Midbrain (tissue), 1 donor: ENCODE data around the gene ANXA8.
"Not testable (repeated sequence)": the region's sequence is repeated elsewhere in the genome, so short reads cannot be mapped to it uniquely, and the experiment has no call there.

Source experiments
- DNase-seq: peaks from one replicate; lab custom pipeline; 2025; lab: John Stamatoyannopoulos, UW

ANXA8 gene, protein sequence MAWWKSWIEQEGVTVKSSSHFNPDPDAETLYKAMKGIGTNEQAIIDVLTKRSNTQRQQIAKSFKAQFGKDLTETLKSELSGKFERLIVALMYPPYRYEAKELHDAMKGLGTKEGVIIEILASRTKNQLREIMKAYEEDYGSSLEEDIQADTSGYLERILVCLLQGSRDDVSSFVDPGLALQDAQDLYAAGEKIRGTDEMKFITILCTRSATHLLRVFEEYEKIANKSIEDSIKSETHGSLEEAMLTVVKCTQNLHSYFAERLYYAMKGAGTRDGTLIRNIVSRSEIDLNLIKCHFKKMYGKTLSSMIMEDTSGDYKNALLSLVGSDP

DNA sequence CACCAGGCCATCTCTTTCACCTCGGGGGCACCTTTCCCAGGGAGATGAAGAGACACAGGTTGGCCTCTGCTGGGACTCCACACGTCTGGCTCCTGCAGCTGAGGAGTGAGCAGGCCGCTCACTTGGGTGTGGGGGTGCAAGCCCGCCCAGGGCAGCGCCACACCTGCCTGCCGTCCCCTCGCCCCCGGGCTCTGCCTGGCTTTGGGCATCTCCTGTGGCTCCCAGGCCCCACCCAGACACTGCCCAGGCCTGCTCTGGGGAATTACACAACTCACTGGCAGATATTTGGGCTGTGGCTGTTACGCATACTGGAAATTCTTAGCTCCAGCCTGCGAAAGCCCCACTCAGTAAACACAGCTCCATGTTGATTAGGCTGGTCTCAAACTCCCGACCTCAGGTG is at the start of gene ANXA8:
TSS of gene ANXA8 (minus strand) at position 193 of the 400 bp plus-strand sequence. CDS start at position 11, 182 bp downstream.
- not testable (repeated sequence) for DNase-seq

DNA sequence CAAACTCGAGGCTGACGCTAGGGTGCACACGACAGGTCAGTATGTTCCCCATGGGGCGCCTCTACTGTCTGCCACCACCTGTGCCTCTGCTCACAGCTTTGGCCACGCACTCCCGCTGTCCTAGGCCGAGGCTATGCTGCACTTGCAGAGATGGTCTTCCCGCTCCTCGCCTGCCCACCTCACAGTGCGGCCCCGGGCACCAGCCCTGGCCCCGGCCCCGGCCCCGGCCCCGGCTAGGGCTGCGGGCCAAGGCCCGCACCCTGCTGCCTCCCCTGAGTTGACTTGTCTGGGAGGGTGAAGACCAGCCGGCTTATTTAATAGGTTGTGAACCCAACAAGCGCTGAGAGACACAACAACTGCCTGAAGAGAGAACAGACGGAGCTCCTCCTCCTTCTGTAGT is 39.6 kb upstream of the ANXA8 start, which contains the start of gene AGAP9:
TSS of gene AGAP9 (minus strand) at position 164 of the 400 bp plus-strand sequence. CDS start at position 52, 112 bp downstream.
- DNase-seq = not testable (repeated sequence)

DNA sequence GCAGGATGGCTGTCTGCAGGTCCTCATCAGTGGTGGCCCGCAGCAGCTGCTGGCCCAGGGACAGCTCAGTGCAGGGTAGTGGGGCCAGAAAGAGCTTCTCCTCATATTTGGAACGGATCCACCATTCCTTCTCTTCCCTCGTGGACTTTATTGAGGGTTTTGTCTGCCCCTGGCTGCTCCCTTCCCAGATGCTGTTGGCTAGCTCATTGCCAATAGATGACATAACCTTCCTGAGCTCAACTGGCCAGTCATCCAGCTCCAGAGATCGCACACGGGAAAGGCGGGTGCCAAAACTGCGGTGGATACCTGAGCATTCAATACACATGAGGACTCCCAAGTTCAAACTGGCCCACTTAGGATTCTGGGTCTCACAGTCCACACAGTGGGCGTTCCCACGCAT is 18.4 kb upstream of the ANXA8 start:
- not testable (repeated sequence) for DNase-seq

- not testable (repeated sequence) for DNase-seq
Observed at GRCh38 chr10:47494226-47494625, 10.3 kb upstream of the ANXA8 start.

DNA sequence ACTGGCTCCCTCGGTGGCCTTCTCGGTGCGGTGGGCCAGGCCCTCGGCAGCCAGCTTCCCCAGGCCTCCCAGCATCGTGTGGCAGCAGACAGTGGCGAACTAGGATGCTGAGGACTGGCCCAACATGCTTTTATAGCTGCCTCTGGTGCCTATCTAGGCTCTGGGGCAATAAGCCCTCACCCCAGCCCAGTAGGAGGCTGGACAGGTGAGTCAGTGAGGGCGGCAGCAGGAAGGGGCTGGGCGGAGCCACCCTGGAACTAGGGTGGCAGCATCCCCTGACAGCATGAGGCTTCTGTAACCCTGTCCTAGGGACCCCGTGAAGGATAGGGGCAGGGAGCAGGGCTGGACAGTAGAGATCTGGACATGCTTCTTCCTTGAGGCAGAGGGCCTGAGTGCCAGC is 7.7 kb upstream of the ANXA8 start, which contains the start of gene FAM25G:
TSS of gene FAM25G (minus strand) at position 101 of the 400 bp plus-strand sequence. CDS start at position 75, 26 bp downstream.
- not testable (repeated sequence) for DNase-seq

DNA sequence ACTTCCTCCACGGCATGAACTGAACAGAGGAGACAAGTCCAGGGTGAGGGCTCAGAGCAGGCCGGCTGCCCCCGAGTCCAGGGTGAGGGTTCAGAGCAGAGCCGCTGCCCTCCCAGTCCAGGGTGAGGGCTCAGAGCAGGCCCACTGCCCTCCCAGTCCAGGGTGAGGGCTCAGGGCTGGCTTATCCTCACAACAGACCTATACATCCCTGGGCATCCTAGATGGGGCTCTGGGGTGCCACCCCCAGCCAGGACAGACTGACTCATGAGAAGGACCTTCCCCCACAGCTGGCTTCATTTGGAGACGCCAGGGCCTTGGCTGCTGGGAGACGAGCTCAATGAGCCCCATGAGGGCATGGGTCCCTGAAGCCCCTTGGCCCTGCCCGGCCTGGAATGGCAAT is 5.7 kb upstream of the ANXA8 start:
- DNase-seq = not testable (repeated sequence)

DNA sequence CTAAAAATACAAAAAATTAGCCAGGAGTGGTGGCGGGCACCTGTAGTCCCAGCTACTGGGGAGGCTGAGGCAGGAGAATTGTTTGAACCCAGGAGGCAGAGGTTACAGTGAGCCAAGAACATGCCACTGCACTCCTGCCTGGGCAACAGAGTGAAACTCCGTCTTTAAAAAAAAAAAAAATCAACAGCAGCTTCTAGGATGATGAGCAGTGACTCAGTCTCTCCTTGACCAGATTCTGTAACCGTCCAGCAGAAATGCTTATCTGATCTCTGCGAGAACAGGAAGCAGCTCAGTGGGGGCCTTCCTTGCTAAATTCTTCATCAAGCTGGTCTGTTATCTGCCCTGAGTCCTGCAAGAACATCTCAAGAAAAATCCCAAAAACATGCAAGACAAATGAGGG is 2.0 kb upstream of the ANXA8 start:
- not testable (repeated sequence) for DNase-seq

DNA sequence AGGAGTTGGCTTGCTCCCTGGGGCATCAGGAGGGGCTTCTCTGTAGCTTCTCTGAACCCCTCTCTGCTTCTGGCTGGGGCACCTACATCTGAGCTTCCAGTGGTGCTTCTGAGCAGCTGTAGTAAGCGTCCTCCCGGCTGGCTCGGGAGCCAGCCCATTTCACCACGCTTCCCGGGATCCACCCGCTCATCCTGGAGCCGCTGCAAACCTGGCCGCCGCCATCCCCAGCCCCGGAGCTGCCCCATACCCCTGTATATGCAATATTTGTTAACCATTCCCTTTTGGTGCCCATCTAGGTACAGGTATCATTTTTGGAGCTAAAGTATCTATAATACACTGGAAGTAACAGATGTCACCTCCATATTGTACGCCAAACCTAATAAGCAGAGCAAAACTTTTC is 871 bp upstream of the ANXA8 start:
- DNase-seq = not testable (repeated sequence)

DNA sequence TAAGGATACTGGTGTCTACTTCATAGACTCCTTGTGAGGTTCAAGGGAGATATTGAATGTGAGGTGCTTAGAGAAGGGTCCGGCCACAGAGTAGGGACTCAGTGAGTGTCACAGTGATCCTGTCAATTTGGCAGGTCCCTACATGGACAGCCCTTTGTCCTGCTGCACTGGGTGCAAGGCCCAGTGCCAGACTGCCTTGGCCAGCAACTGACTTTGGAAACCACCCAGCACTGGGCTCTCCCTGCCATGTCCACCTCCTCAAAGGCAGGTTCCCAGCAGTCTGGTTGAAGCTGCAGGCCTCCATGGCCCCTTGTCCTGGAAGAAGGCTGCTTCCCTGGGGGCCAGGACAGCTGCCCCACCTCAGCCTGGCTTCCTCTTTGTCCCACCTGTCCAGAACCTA is 1.5 kb downstream of the ANXA8 start:
- not testable (repeated sequence) for DNase-seq

DNA sequence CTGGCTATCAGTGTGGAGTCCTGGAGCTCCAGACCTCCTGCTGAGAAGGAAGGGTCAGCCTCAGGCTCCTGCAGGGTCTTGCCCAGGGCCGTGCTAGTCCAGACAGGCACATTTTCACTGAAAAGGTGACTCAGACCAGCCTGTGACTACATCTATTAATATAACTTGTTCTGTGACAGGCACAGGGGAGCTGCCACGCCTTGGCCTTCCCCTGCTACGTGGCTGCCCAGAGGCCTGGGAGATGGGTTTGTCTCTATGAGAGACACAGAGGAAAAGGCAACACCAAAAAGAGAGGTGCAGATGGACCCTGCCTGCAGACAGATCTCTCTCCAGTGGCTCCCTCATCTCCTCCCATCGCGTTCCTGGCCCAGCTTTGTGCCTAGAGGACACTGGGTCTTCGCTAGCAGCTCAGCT is 2.1 kb downstream of the ANXA8 start:
- DNase-seq = not testable (repeated sequence)

DNA sequence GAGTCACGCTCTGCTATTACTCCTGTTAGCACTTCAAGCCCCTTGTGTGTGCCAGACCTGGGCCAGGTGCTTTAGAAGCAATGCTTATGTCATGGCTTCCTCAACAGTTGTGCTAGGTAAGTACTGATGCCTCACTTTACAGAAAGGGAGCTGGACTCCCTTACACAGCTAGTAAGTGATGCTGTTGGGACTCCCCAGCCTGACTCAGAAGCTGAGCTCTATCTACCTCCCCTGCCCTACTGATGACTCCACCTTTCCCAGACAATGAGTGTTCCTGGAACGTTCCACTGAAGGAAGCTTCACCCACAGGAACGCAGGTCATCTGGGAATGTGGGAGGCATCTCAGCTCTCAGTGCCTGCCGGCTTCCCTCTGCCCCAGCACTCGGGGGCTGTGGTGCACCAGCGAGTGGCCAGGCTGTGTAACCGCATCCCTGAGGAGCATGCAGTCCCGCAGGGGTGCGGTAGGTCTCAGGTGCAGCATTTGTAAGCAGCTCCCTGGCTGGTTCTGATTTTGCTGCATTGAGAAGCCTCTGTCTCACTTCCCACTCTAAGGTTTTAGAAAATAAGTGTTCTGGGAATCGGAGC is 2.6 kb downstream of the ANXA8 start:
- not testable (repeated sequence) for DNase-seq

DNA sequence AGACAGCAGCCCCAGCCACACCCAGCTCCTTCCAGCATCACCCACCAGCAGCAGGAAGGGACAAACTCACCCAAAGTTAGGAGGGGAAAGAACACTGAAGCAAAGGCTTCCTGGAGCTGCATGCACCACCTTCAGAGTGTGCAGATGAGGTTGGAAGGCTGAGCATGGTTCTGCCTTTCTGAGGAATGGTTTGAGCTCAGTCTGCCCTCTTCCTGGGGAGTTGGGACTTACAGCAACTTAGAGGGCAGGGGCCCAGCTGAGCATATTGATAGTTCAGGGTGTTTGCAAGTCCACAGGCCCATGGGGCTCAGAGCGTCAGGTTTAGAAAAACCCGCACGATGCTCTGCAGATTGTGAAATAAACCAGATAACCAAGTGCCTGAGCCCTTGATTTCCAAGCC is 3.8 kb downstream of the ANXA8 start:
- not testable (repeated sequence) for DNase-seq

DNA sequence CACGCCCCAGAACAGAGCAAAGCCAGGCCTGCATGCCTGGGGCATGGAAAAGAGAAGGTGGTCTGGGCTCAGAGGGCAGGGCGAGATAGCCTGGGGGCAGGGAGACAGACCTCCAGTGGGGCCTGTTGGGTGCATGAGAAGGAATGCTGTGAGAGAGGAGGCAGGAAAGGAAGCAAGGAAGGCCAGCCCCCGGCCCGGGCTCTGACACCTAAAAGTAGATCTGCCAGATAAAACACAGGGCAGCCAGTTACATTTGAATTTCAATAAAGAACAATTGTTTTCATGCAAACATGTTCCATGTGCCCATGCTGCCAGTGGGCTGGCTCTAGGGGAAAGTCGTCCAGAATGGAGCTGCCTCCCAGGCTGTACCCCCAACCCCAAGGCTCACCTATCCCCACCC is 5.8 kb downstream of the ANXA8 start:
- DNase-seq = not testable (repeated sequence)

- DNase-seq = not testable (repeated sequence)
Observed at GRCh38 chr10:47477078-47477477, 6.8 kb downstream of the ANXA8 start.

DNA sequence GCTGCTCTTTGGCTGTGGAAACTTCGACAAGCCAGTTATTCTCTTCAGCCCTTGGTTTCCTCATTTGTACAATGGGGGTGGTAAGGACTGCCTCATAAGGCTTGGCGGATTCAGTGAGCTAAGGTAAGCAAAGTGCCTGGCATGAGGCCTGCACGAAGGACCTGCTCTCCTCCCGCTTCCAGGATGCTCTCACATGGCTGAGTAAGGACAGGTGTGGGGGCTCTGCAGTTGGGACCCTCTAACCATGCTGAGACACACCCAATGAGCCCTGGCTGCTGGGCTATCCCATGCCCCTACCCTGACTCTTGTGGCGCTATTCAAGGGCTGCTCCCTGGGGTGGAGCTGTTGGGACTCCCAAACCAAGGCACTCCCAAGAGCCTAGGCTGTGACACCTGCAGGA is 8.8 kb downstream of the ANXA8 start:
- not testable (repeated sequence) for DNase-seq

DNA sequence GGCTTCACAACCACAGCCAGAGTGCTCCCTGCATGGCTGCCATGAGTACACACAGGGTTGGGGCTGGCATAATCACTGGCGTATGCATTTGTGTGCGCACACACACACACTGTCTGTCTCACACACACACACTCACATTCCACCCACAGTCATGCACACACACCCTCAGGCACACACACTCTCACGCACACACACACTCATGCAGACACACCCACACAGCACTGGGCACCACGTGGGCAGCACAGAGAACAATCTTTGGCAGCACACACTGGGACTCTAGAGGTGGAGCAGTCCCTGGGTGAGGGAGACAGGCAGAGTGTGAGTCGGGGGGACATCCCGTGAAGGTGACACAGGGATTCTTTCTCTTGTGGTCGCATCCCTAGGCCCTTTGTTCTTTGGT is 10.4 kb downstream of the ANXA8 start:
- DNase-seq = not testable (repeated sequence)

- not testable (repeated sequence) for DNase-seq
Observed at GRCh38 chr10:47472647-47473046, 11.3 kb downstream of the ANXA8 start.

DNA sequence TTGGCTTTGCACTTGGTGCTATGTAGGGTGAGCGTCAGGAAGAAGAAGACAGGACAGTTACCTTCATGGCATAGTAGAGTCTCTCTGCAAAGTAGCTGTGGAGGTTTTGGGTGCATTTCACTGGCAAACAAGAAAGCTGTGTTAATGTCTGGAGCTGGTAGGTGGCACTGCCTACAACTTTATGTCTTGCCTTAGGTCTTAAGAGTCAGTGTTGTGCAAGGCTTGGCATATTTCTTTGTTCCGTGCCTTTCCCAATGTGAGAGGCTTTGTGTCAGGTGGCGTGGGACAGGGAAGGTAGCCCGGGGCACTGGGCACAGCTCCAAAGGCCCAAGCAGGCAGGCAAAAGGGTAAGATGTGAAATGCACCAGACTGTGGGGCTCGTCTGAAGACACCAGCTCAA is 11.8 kb downstream of the ANXA8 start:
- DNase-seq = not testable (repeated sequence)

DNA sequence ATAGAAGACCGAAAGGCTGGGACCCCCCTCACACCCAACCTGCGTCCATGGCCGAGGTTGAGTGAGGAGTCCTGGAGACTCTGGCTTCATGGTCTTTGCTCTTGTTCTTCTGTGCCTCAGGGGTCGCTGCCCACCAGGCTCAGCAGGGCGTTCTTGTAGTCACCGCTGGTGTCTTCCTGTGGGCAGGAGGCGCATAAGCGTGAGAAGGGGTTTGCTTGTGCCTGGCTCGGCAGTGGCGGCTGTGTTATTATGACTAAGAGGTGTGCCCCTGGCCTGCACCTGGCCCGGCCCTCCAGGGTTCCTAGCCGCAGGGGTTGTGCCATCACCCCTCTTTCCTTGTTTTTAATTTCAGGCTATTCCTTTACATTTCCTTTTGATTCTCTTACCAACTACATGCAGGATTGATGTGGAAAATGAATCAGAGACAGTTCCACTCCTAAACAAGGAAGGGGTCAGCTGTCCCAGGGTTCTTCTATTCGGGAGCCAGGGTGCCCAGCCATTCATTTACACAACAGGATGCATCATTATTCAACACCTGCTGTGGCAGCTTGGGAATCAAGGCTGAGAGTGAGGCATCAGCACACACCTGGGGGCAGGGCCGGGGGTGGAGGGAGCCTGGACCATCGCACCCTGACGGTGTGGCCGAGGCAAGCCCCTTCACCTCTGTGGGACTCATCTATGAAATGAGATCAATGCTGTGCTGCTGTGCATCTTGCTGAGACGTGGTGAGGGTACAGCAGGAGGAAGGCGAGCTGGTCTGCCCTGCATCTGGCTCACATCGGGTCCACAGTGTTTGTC is 15.0 kb downstream of the ANXA8 start:
- not testable (repeated sequence) for DNase-seq

DNA sequence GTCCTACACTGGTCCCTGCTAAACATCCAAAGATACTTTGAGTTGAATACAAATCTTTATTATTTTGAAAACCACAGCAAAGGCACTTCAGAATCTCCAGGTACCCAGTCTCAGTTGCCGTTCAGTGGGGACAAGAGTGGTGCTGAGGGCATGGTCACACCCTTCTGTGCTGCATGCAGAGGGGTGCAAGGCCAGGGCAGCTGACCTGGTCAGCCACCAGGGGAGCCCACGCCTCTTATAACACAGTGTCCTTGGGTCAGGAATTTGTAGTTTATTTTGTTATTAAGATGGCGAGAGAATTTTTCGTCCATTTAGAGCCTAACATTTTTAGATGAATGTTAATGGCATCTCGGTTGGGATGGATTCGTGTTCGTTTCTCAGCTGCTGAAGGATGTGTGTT is 16.0 kb downstream of the ANXA8 start:
- not testable (repeated sequence) for DNase-seq

- DNase-seq = not testable (repeated sequence)
Observed at GRCh38 chr10:47467458-47467857, 16.5 kb downstream of the ANXA8 start.

DNA sequence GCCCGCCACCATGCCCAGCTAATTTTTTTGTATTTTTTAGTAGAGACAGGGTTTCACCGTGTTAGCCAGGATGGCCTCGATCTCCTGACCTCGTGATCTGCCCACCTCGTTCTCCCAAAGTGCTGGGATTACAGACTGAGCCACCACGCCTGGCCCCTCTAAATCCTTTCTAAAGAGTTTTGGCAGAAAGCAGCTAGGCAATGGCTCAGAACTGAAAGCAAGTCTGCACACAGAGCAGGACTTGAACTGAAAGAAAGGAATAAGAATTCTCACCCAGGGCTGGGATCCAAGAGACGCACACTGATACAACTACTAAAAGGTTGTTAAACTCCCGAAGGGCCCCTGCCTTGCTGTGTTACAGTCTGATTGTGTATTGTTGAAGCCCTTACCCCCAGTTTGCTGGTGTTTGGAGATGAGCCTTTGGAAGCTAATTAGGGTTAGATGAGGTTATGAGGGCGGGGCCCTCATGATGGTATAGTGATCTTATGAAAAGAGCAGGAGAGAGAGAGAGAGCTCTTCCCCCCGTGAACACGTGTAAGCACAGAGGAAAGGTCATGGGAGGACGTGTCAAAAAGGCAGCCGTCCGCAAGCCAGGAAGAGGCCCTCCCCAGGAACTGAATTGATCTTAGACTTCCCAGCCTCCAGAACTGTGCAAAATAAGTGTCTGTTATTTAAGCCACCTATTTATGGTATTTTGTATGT is 18.5 kb downstream of the ANXA8 start:
- DNase-seq = not testable (repeated sequence)
